Hepatocyte (in vitro differentiated cells): ENCODE results near the gene MCF2L2. TPM values are rescaled to one million over a fixed set of nuclear protein-coding genes. Genes with fewer than 3 reads are reported as not detected.

ENCODE experiments used
- DNase-seq: peaks from one replicate; pipeline ENCODE4 v3.0.0-alpha.2; 2016; ENCODE audit warnings: low spot score
- H2AFZ ChIP-seq: fragments of 200-600 bp; sonication (generic); 2 replicates; pipeline ENCODE4 v1.6.0; 2016; ENCODE audit warnings: antibody characterized with exemption, mild to moderate bottlenecking
- H3K27ac ChIP-seq: fragments of 200-600 bp; sonication (generic); 2 replicates; pipeline ENCODE4 v1.5.1; 2016; ENCODE audit warnings: mild to moderate bottlenecking
- H3K27me3 ChIP-seq: fragments of 200-600 bp; sonication (generic); 2 replicates; pipeline ENCODE4 v1.6.1; 2016
- H3K36me3 ChIP-seq: fragments of 200-600 bp; sonication (generic); replicated peaks from 2 replicates; pipeline ENCODE4 v1.5.1; 2016; ENCODE audit warnings: low read depth; ENCODE audit not compliant: insufficient read depth
- H3K4me1 ChIP-seq: fragments of 200-600 bp; sonication (generic); 2 replicates; pipeline ENCODE4 v1.5.1; 2016; ENCODE audit warnings: mild to moderate bottlenecking, moderate library complexity; ENCODE audit not compliant: insufficient read depth
- H3K4me2 ChIP-seq: fragments of 200-600 bp; sonication (generic); 2 replicates; pipeline ENCODE4 v1.6.0; 2016
- H3K4me3 ChIP-seq: fragments of 200-600 bp; sonication (generic); 2 replicates; pipeline ENCODE4 v1.5.1; 2016; ENCODE audit warnings: mild to moderate bottlenecking
- H3K79me2 ChIP-seq: fragments of 200-600 bp; sonication (generic); 2 replicates; pipeline ENCODE4 v1.6.0; 2017; ENCODE audit warnings: mild to moderate bottlenecking
- H3K9me2 ChIP-seq: fragments of 200-600 bp; sonication (generic); replicated peaks from 2 replicates; pipeline ENCODE4 v1.6.0; 2017; ENCODE audit warnings: mild to moderate bottlenecking; ENCODE audit not compliant: insufficient read depth
- H3K9me3 ChIP-seq: fragments of 200-600 bp; sonication (generic); 2 replicates; pipeline ENCODE4 v1.5.1; 2016; ENCODE audit warnings: low read depth, mild to moderate bottlenecking
- H4K20me1 ChIP-seq: fragments of 200-600 bp; sonication (generic); 2 replicates; pipeline ENCODE4 v1.6.0; 2016; ENCODE audit warnings: mild to moderate bottlenecking; ENCODE audit not compliant: insufficient read depth, poor library complexity, severe bottlenecking
- CTCF ChIP-seq: fragments of 200-600 bp; sonication (generic); IDR thresholded peaks from 2 replicates; pipeline ENCODE4 v1.5.1; 2016; ENCODE audit warnings: antibody characterized with exemption, mild to moderate bottlenecking; ENCODE audit not compliant: poor library complexity
- EZH2 ChIP-seq: fragments of 200-600 bp; sonication (generic); IDR thresholded peaks from 2 replicates; pipeline ENCODE4 v1.6.1; 2016; ENCODE audit warnings: antibody characterized with exemption, mild to moderate bottlenecking, borderline replicate concordance
- EZH2phosphoT487 ChIP-seq: fragments of 200-600 bp; sonication (generic); IDR thresholded peaks from one replicate; pipeline ENCODE4 v1.6.1; 2018; ENCODE audit warnings: antibody characterized with exemption, mild to moderate bottlenecking, low read depth, moderate library complexity; ENCODE audit not compliant: unreplicated experiment, severe bottlenecking
- WGBS: methylation state at CpG from one replicate; pipeline ENCODE4 v1.1.6; 2016; ENCODE audit warnings: low lambda C conversion rate; ENCODE audit errors: missing lambda C conversion rate; 5-methylcytosine and 5-hydroxymethylcytosine counted together
- polyA plus RNA-seq: library from polyadenylated mRNA; unstranded; fragments of >200 nt; fragmentation: Nextera tagmentation; extraction: Ambion mirVana; gene quantifications from 2 replicates; pipeline ENCODE4 v1.2.1, GENCODE V29; 2016
- total RNA-seq: library from RNA; depleted of rRNA; stranded (reverse); fragments of >200 nt; gene quantifications from 2 replicates; pipeline ENCODE4 v1.2.3, GENCODE V29; 2014

The MCF2L2 gene
- total and polyA plus RNA-seq, 2 experiments from 2014 or later, result 0.17 to 0.63 TPM

GRCh38 chr3:183446838-183447205, 18.4 kb upstream of the MCF2L2 start:
- Histone ChIP-seq H3K27ac (peak overlapping the region; percentile 84), H4K20me1 (no peaks in the 10 kb centered on the region), H3K36me3 (no peaks in the 10 kb centered on the region), H3K9me3 (no peaks in the 10 kb centered on the region), H3K9me2 (no peaks in the 10 kb centered on the region), H3K4me2 (peak overlapping the region; percentile 85), H3K27me3 (no peaks in the 10 kb centered on the region), H3K4me1 (peaks cover 21% of the 10 kb centered on the region), H2AFZ (peak overlapping the region; percentile 74), H3K4me3 (peak overlapping the region; percentile 75), H3K79me2 (peaks cover 34% of the 10 kb centered on the region)
- no peak for DNase-seq
- WGBS, result 93% methylated on average over 2 of the region's 2 CpGs
- TF ChIP-seq EZH2phosphoT487 (no peak), EZH2 (no peak), CTCF (no peak)

- Histone ChIP-seq H3K27me3 (no peaks in the 10 kb centered on the region), H3K4me1 (peaks cover 16% of the 10 kb centered on the region), H3K9me3 (no peaks in the 10 kb centered on the region), H4K20me1 (no peaks in the 10 kb centered on the region), H3K36me3 (no peaks in the 10 kb centered on the region), H3K79me2 (peaks cover 16% of the 10 kb centered on the region), H3K4me2 (no peak overlapping the region), H3K4me3 (no peak overlapping the region), H3K27ac (no peak overlapping the region), H3K9me2 (no peaks in the 10 kb centered on the region), H2AFZ (no peak overlapping the region)
- no peak for DNase-seq
- 100% methylated on average over 1 of the region's 1 CpG for WGBS
- TF ChIP-seq EZH2 (no peak), CTCF (no peak), EZH2phosphoT487 (no peak)
These were observed 16.3 kb upstream of the MCF2L2 start for GRCh38 chr3:183444748-183445147.

DNA sequence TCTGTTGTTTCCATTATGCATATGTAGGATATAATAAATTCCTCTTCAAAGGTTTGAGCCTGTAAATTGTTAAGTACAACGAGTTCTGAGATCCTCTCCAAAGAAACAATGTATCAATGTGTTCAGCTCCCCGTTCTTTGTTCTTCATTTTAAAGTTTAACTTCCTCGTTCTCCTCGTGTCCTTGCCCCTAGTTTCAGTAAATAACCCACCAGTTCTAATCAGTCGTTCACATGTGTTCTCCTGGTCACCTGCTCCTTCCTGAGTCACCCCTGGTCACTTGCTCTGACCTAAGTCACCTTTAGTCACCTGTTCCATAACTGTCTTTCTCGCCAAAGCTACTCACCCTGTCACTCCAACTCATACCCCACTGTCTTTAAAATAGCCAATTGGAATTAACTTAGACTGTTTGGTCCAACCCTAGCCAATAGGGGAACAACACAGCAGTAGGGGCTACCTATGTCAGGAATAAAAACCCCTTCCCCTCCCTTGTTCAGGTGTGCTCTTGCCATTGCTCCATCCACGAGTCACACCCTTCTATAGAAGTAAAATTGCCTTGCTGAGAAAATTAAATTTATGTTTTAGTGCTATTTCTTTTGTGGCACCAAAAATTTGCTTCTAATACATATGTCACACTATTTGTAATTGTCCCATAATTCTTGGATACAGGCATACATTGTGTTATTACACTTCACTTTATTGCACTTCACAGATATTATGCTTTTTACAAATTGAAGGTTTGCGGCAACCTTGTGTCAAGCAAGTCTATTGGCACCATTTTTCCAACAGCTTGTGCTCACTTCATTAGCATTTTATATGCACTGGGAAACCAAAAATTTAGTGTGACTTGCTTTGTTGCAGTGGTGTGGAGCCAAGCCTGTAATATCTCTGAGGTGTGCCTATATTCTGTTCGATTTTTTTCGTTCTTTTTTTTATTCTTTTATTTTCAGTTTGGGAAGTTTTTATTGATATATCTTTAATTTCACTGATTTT, 15.3 kb upstream of the MCF2L2 start:
- H3K27ac ChIP-seq, result peak overlapping the region; percentile 33
- no peak overlapping the region for H3K4me2 ChIP-seq
- H3K9me3 ChIP-seq, result no peaks in the 10 kb centered on the region
- H3K36me3 ChIP-seq, result no peaks in the 10 kb centered on the region
- peak; percentile 20 for DNase-seq
- H2AFZ ChIP-seq, result no peak overlapping the region
- no peaks in the 10 kb centered on the region for H3K27me3 ChIP-seq
- WGBS, result 76% methylated on average over 10 of the region's 10 CpGs
- H3K79me2 ChIP-seq, result peaks cover 8% of the 10 kb centered on the region
- TF ChIP-seq EZH2 (no peak), CTCF (no peak), EZH2phosphoT487 (no peak)
- H3K9me2 ChIP-seq, result no peaks in the 10 kb centered on the region
- H3K4me1 ChIP-seq, result peaks cover 6% of the 10 kb centered on the region
- H3K4me3 ChIP-seq, result no peak overlapping the region
- no peaks in the 10 kb centered on the region for H4K20me1 ChIP-seq
